ENCODE data around the gene IDH2.

Gene IDH2

DNA sequence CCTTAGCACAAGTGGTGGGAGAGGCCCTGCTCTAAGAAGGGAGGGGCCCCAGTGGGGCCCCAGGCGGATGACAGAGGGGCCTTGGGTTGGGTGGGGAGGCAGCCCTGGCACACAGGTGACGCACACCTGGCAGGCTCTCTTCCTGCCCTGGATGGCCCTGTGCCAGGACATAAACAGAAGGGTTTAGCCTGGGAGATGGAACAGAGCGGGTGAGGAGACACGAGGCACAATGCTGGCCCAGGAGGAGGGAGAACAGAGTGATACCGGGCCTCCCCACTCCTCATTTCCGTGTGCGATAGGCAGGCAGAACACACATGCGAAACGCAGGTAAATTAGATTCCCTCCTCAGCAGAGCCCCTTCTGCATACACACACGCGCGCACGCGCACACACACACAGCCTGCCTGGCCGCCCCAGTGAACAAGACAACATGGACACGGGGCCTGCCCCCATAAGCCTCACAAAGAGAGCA lies 39.8 kb downstream of the IDH2 start:
- DNase-seq, result no peak

DNA sequence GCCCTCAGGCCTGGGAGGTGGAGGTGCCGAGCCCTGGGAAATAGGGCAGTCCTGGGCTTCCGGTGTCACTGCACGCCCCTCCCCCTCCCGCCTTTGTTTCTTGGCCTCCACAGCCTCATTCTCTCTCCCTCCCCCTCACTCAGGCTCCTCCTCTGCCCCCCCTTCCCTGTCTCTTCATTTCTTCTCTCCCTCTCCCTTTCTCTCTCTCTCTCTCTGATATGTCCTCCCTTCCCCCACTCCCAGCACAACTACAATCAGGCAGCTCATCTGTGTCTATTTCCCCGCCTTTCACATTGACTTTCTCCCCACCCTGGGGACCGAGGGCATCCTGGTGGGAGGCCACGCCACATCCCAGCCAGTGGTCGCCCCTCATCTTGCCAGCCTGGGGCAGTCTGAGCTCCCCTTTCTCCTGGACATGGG lies 40.2 kb downstream of the IDH2 start:
- no peak for DNase-seq

- DNase-seq, result no peak
Observed at GRCh38 chr15:90060797-90061196, 41.5 kb downstream of the IDH2 start.

DNA sequence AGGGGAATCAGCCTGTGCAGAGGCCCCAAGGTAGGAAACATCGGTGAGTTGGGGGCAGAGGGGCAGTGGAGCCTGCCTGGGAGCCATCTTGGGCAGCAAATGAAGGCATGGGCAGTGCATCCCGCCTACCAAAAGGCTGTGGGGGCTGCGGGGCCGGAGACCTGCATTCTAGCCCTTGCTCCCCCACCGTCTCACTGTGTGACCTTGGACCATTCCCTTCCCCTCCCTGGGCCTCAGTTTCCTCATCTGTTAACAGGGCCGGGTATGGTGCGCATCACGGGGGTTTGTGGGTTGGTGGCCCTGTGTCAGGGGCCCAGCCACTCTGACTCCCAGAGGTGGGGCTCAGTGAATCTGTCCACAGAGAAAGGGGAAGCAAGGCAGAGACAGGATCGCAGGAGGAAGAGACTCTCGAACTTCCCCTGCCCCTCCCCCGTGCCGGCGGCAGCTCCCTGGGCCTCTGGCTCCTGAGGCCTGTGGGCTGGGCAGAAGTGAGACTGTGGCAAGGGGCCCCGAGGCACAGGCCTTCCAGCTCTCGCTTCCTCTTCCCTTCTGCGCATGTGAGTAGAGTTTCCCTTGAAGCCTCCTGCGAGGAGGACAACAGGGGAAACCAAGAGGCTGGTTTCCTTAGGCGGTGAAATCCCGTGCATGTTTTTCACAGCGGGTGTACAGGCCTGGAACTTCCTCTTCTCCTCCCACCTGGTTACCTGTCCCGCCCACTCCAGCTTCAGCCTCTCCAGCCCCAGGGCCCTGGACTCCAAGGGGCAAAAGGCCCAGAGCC lies 42.9 kb downstream of the IDH2 start:
- no peak for DNase-seq

GRCh38 chr15:90058775-90059174 lies 43.5 kb downstream of the IDH2 start:
- DNase-seq, result no peak

- DNase-seq, result no peak
Observed at GRCh38 chr15:90058308-90058707, 44.0 kb downstream of the IDH2 start.

DNA sequence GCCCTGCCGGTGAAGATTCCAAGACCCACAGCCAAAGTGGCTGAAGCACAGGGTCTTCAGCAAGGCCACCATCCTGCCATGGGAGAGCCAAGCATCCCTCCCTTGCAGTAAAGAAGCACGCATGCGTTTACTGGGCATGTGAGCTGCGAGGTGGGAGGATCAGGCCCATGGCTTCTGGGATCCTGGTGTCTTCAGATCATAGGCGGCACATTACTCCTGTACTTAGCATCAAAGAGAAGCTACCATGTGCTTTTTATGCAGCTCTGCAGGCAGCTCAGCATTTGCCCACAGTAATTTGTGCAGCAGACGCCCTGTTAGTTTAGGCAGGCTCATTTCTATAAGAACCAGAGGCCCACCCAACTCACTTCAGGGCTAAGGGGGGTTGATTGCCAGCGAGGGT lies 45.7 kb downstream of the IDH2 start:
- no peak for DNase-seq

GRCh38 chr15:90055182-90055581 lies 47.1 kb downstream of the IDH2 start:
- no peak for DNase-seq

GRCh38 chr15:90054618-90055097 lies 47.6 kb downstream of the IDH2 start:
- no peak for DNase-seq

DNA sequence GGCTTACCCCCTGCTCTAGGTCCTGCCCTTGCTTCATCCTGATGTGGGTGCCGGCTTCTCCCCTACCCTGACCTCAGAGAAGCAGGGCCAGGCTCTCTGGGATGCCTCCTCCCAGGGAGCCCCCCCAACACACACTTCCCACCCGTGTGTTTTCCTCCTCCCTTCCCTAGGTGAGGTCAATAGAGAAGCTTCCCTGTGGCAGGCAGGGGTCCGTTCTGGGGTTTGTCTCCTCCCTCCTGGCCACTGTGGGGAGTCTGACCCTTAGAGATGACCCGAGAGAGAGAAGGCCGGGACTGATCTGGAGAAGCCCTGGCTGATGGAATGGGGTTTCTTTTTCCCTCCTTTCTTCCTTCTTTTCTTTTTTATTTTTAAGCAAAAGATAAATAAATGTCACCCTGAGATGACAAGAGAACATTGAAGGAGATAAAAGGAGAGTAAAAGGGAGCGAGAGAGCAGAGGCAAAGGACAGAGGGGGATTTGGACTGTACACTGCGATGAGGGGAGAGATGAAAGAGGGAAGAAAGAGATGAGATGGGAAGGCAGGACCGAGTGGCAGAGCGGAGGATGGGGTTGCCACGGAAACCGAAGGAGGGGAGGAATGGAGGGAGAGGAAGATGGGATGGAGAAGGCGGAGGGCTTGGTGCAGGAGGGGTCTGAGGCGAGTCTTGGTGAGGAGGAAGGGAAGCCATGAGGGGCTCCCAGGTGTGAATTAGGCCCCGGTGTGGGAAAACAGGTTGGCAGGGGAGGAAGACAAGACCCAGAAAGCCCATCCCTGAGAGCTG lies 48.4 kb downstream of the IDH2 start:
- DNase-seq, result no peak

DNA sequence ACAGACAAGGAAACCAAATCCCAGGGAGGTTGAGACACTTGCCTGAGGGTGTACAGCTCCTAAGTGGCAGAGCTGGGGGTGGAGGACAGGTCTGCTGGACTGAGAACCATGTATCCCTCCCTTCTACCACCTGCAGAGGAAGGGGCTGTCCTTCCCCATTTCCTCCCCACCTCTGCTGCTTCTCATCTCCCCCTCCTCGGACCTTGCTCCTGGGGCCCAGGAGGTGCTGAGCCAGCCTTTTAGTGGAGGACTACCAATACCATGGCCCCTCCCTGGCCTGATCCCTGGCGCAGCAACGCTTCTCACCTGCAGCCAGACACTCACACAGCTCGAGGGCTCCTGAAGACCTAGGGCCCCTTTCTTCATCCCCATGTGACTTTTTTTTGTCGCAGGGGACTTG lies 50.4 kb downstream of the IDH2 start:
- DNase-seq, result no peak

- DNase-seq, result no peak
Observed at GRCh38 chr15:90049666-90050604, 52.3 kb downstream of the IDH2 start.

- DNase-seq, result no peak
Observed at GRCh38 chr15:90049030-90049429, 53.2 kb downstream of the IDH2 start.

DNA sequence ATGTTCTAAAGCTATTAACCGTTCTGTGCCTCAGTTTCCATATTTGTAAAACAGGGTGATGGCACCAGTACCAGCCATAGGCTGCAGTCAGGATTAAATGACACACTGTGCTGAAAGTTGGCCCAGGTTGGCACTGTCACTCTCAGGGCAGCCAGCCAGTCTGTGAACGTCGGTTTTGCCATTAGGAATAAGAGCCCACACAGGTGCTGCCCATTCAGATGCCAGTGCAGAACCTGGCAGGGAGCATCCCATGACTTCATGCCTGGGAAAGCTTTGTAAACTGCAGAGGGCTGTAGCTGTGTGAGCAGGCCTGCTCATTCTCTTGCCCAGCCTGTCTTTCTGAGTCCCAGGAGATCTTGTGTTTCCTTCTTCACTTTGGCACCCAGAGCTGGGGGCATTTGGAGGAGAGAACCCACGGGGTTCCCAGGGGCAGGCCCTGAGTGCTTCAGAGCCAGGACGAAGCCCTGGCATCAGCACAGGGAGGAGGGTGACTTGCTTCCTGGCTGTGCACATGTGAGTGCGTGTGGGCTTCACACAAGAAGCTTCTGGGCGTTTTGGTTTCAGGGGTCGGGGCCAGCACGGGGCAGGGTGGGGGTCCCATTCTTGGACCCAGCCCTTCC lies 54.2 kb downstream of the IDH2 start:
- no peak for DNase-seq

GRCh38 chr15:90046911-90047392 lies 55.3 kb downstream of the IDH2 start:
- no peak for DNase-seq

GRCh38 chr15:90046289-90046688 lies 56.0 kb downstream of the IDH2 start:
- DNase-seq, result no peak

DNA sequence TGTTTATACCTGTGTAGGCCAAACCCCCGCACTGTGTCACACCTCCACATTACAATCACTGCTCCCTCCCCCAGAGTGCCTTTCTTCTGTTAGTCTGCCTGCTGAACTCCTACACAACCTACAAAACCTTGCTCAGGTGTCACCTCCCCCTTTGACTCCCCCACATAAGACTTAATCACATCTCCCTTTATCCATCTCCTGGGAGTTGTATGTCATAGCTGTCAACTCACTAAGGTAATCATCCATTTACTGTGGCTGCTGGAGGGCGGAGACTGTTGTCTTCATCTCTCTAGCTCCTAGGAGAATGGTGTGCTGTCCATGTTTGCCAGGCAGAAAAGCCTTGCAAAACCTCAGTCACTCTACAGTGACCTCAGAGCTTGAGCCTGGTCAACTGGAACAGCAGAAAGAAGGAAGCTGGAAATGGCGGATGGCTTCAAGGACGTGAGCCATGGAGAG lies 57.3 kb downstream of the IDH2 start:
- no peak for DNase-seq

GRCh38 chr15:90044191-90044590 lies 58.1 kb downstream of the IDH2 start:
- no peak for DNase-seq

GRCh38 chr15:90043530-90044010 lies 58.7 kb downstream of the IDH2 start:
- no peak for DNase-seq

- DNase-seq, result no peak
Observed at GRCh38 chr15:90042766-90043529, 59.3 kb downstream of the IDH2 start.

DNA sequence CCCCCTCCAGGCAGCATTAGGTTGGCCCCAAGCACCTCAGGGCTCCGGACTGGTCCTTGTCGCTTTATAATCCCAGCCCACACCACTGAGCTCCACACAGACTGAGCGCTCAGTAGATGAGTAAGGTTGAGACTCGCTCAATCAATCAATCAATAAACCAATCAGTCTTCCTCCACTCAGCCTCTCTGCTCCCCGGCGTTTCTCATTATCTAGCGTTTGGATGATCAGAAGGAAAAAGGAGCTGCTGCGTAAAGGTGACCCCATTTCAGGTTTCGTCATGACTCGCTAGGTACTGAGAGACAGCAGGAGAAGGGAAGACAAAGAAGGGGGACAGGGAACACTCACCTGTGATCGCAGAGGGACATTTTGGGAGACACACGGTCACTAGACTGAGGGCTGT lies 59.9 kb downstream of the IDH2 start:
- no peak for DNase-seq

Data from NCI-H226 (cell line).